Stimulated activated memory B cell treated with anti-CD40 and anti-IgM and Interleukin-4, amounts not matched to agents 10 μg/mL and 1 μg/mL and 100 μg/mL, for 72 hours (primary cell): ENCODE results near the gene ERCC2.
"Not testable (repeated sequence)": the region's sequence is repeated elsewhere in the genome, so short reads cannot be mapped to it uniquely, and the experiment has no call there.

Experiments
- ATAC-seq: fragments of 150-1000 bp; cut with Tn5 transposase; 2 replicates; pipeline ENCODE4 v1.10.0; 2021
- H3K27ac Mint-ChIP-seq: one replicate; pipeline ENCODE4 v1.8.0; 2022; ENCODE audit warnings: mild to moderate bottlenecking, mixed read lengths
- H3K27me3 Mint-ChIP-seq: one replicate; pipeline ENCODE4 v1.8.0; 2022; ENCODE audit warnings: mixed read lengths
- H3K36me3 Mint-ChIP-seq: one replicate; pipeline ENCODE4 v1.8.0; 2022; ENCODE audit warnings: mixed read lengths
- H3K4me1 Mint-ChIP-seq: one replicate; pipeline ENCODE4 v1.8.0; 2022; ENCODE audit warnings: mixed read lengths
- H3K4me3 Mint-ChIP-seq: one replicate; pipeline ENCODE4 v1.8.0; 2022; ENCODE audit warnings: mild to moderate bottlenecking, moderate library complexity, mixed read lengths
- H3K9me3 Mint-ChIP-seq: one replicate; pipeline ENCODE4 v1.8.0; 2022; ENCODE audit warnings: mixed read lengths

The ERCC2 gene

GRCh38 chr19:45340232-45340898 is 30.0 kb downstream of the ERCC2 start, which contains the start of gene KLC3:
Gene KLC3, plus strand, starts transcription at chr19:45340750. Its CDS starts 4,792 bp downstream, at chr19:45345542.
- Mint-ChIP-seq H3K9me3 (no peaks in the 10 kb centered on the region), H3K27ac (no peak within 1 kb of the TSS), H3K4me3 (peak within 1 kb of the TSS; percentile 55), H3K27me3 (peaks cover 44% of the 10 kb centered on the region), H3K4me1 (peaks cover 13% of the 10 kb centered on the region), H3K36me3 (no peaks in the 10 kb centered on the region)
- ATAC-seq, result peak; percentile 17

GRCh38 chr19:45339629-45340028 is 30.7 kb downstream of the ERCC2 start:
- ATAC-seq, result no peak
- Mint-ChIP-seq H3K9me3 (no peaks in the 10 kb centered on the region), H3K27ac (no peak overlapping the region), H3K4me1 (peaks cover 13% of the 10 kb centered on the region), H3K4me3 (no peak overlapping the region), H3K27me3 (peaks cover 36% of the 10 kb centered on the region), H3K36me3 (no peaks in the 10 kb centered on the region)

- no peak overlapping the region for H3K27ac Mint-ChIP-seq
- ATAC-seq, result no peak
- H3K9me3 Mint-ChIP-seq, result no peaks in the 10 kb centered on the region
- no peaks in the 10 kb centered on the region for H3K36me3 Mint-ChIP-seq
- H3K27me3 Mint-ChIP-seq, result peaks cover 39% of the 10 kb centered on the region
- no peak overlapping the region for H3K4me3 Mint-ChIP-seq
- peaks cover 13% of the 10 kb centered on the region for H3K4me1 Mint-ChIP-seq
Measured at GRCh38 chr19:45336696-45337251, 33.6 kb downstream of the ERCC2 start.

- not testable (repeated sequence) for H3K27ac Mint-ChIP-seq, ATAC-seq, H3K9me3 Mint-ChIP-seq, H3K4me3 Mint-ChIP-seq, H3K4me1 Mint-ChIP-seq, H3K36me3 Mint-ChIP-seq
- peaks cover 48% of the 10 kb centered on the region for H3K27me3 Mint-ChIP-seq
Measured at GRCh38 chr19:45334881-45335280, 35.5 kb downstream of the ERCC2 start.

- no peak for ATAC-seq
- Mint-ChIP-seq H3K36me3 (no peaks in the 10 kb centered on the region), H3K9me3 (no peaks in the 10 kb centered on the region), H3K4me3 (no peak overlapping the region), H3K4me1 (peaks cover 5% of the 10 kb centered on the region), H3K27ac (no peak overlapping the region), H3K27me3 (peaks cover 48% of the 10 kb centered on the region)
Measured at GRCh38 chr19:45333609-45334303, 36.6 kb downstream of the ERCC2 start.

- H3K4me3 Mint-ChIP-seq, result no peak overlapping the region
- H3K9me3 Mint-ChIP-seq, result no peaks in the 10 kb centered on the region
- ATAC-seq, result no peak
- H3K27me3 Mint-ChIP-seq, result peaks cover 42% of the 10 kb centered on the region
- no peak overlapping the region for H3K27ac Mint-ChIP-seq
- H3K4me1 Mint-ChIP-seq, result peaks cover 3% of the 10 kb centered on the region
- H3K36me3 Mint-ChIP-seq, result no peaks in the 10 kb centered on the region
Measured at GRCh38 chr19:45331411-45331810, 39.0 kb downstream of the ERCC2 start.

GRCh38 chr19:45327404-45328143 is 42.8 kb downstream of the ERCC2 start:
- Mint-ChIP-seq H3K4me1 (peaks cover 8% of the 10 kb centered on the region), H3K4me3 (no peak overlapping the region), H3K9me3 (no peaks in the 10 kb centered on the region), H3K36me3 (no peaks in the 10 kb centered on the region), H3K27me3 (peaks cover 68% of the 10 kb centered on the region), H3K27ac (no peak overlapping the region)
- ATAC-seq, result no peak

GRCh38 chr19:45324349-45324907 is 45.9 kb downstream of the ERCC2 start:
- no peak overlapping the region for H3K4me3 Mint-ChIP-seq
- no peaks in the 10 kb centered on the region for H3K36me3 Mint-ChIP-seq
- no peak overlapping the region for H3K27ac Mint-ChIP-seq
- H3K9me3 Mint-ChIP-seq, result no peaks in the 10 kb centered on the region
- ATAC-seq, result no peak
- peaks cover 74% of the 10 kb centered on the region for H3K27me3 Mint-ChIP-seq
- peaks cover 8% of the 10 kb centered on the region for H3K4me1 Mint-ChIP-seq

- H3K27ac Mint-ChIP-seq, result no peak overlapping the region
- H3K4me1 Mint-ChIP-seq, result peaks cover 8% of the 10 kb centered on the region
- H3K27me3 Mint-ChIP-seq, result peaks cover 69% of the 10 kb centered on the region
- no peaks in the 10 kb centered on the region for H3K36me3 Mint-ChIP-seq
- no peak overlapping the region for H3K4me3 Mint-ChIP-seq
- ATAC-seq, result no peak
- H3K9me3 Mint-ChIP-seq, result no peaks in the 10 kb centered on the region
Measured at GRCh38 chr19:45323671-45324081, 46.7 kb downstream of the ERCC2 start.

GRCh38 chr19:45322744-45323281 is 47.6 kb downstream of the ERCC2 start, which contains the start of gene CKM:
Gene CKM, minus strand, starts transcription at chr19:45322875. Its CDS starts 3,162 bp downstream, at chr19:45319713.
- no peaks in the 10 kb centered on the region for H3K9me3 Mint-ChIP-seq
- peaks cover 8% of the 10 kb centered on the region for H3K4me1 Mint-ChIP-seq
- H3K4me3 Mint-ChIP-seq, result no peak within 1 kb of the TSS
- no peaks in the 10 kb centered on the region for H3K36me3 Mint-ChIP-seq
- peaks cover 69% of the 10 kb centered on the region for H3K27me3 Mint-ChIP-seq
- no peak for ATAC-seq
- no peak within 1 kb of the TSS for H3K27ac Mint-ChIP-seq

- Mint-ChIP-seq H3K27me3 (peaks cover 71% of the 10 kb centered on the region), H3K27ac (no peak overlapping the region), H3K4me1 (peaks cover 8% of the 10 kb centered on the region)
Measured at GRCh38 chr19:45322311-45322710, 48.1 kb downstream of the ERCC2 start.

GRCh38 chr19:45321848-45322247 is 48.5 kb downstream of the ERCC2 start:
- ATAC-seq, result no peak
- no peaks in the 10 kb centered on the region for H3K9me3 Mint-ChIP-seq
- peaks cover 75% of the 10 kb centered on the region for H3K27me3 Mint-ChIP-seq
- H3K4me1 Mint-ChIP-seq, result peaks cover 8% of the 10 kb centered on the region
- H3K36me3 Mint-ChIP-seq, result no peaks in the 10 kb centered on the region
- no peak overlapping the region for H3K27ac Mint-ChIP-seq
- no peak overlapping the region for H3K4me3 Mint-ChIP-seq

More at GRCh38 chr19:45322311-45322710, 48.1 kb downstream of the ERCC2 start:
- Mint-ChIP-seq H3K4me3 (no peak overlapping the region), H3K9me3 (no peaks in the 10 kb centered on the region), H3K36me3 (no peaks in the 10 kb centered on the region)
- ATAC-seq, result no peak

GRCh38 chr19:45320997-45321775 is 49.2 kb downstream of the ERCC2 start:
- H3K9me3 Mint-ChIP-seq, result no peaks in the 10 kb centered on the region
- H3K27me3 Mint-ChIP-seq, result peaks cover 76% of the 10 kb centered on the region
- peaks cover 3% of the 10 kb centered on the region for H3K4me1 Mint-ChIP-seq

GRCh38 chr19:45315304-45315703 is 55.1 kb downstream of the ERCC2 start:
- Mint-ChIP-seq H3K4me1 (no peaks in the 10 kb centered on the region), H3K9me3 (no peaks in the 10 kb centered on the region), H3K27ac (no peak overlapping the region), H3K27me3 (peaks cover 73% of the 10 kb centered on the region), H3K36me3 (no peaks in the 10 kb centered on the region), H3K4me3 (no peak overlapping the region)
- ATAC-seq, result peak; percentile 41

More at GRCh38 chr19:45320997-45321775, 49.2 kb downstream of the ERCC2 start:
- no peak overlapping the region for H3K4me3 Mint-ChIP-seq
- H3K27ac Mint-ChIP-seq, result no peak overlapping the region
- H3K36me3 Mint-ChIP-seq, result no peaks in the 10 kb centered on the region
- ATAC-seq, result no peak
